Measurements from ENCODE around the gene AP4M1. TPM values are rescaled to one million over a fixed set of nuclear protein-coding genes. Genes with fewer than 3 reads are reported as not detected.
A peak's percentile ranks its signal among the peaks of the same experiment; 100 is the strongest.

Gene AP4M1
- total and polyA plus RNA-seq, 9 of the 15 experiments (the other 6 are each of a cell fraction or from before 2014, with no cell fraction given) = 1.3 to 30.9 (median 14.1) TPM

GRCh38 chr7:100088095-100088620 is 13.3 kb upstream of the AP4M1 start:
- CTCF ChIA-PET (ENCODE audit: low intra/inter-chr PET ratio) = interaction anchor here (0.6 kb wide), 1 partner anchor 45 kb away, joined by 3 read pairs; no protein-coding TSS in a partner anchor
- FAIRE-seq = no peak
- POLR2A ChIA-PET = interaction anchor here (0.7 to 7.9 kb wide), 5 partner anchors 9 to 593 kb away, joined by 3 to 115 read pairs (median 3); partner anchors contain the start of genes AP4M1 and MCM7
- no peak for TF ChIP-seq ETS1 (conservative IDR thresholded peaks at IDR 0.05; ENCODE audit: control insufficient read depth, low read depth, low read length)
- peak; percentile 28; the same call in 1 of the 2 replicates for TF ChIP-seq REST (IDR thresholded peaks at IDR 0.05; ENCODE audit: borderline replicate concordance)
- no peak for TF ChIP-seq REST (CRISPR knock-in tag; IDR thresholded peaks at IDR 0.05; ENCODE audit: low read depth)
- 0 out of 2 replicates have a peak, but pooled peaks have one; percentile 29 for TF ChIP-seq SREBF2 (CRISPR knock-in tag; IDR thresholded peaks at IDR 0.05)
- TF ChIP-seq TAF15 (IDR thresholded peaks at IDR 0.05; ENCODE audit: low read depth, low read length) = no peak
- TF ChIP-seq ZNF311 (CRISPR knock-in tag; IDR thresholded peaks at IDR 0.05) = no peak
- 0 out of 2 replicates have a peak, but pooled peaks have one; percentile 26 for TF ChIP-seq GATA2 (CRISPR knock-in tag; IDR thresholded peaks at IDR 0.05)
- peak; percentile 69 for TF ChIP-seq BCOR (IDR thresholded peaks at IDR 0.05)
- peak; percentile 94 for TF ChIP-seq THRAP3 (IDR thresholded peaks at IDR 0.05; ENCODE audit: borderline replicate concordance)
- TF ChIP-seq ZSCAN32 (CRISPR knock-in tag; IDR thresholded peaks at IDR 0.05) = no peak
- TF ChIP-seq ZC3H4 (CRISPR knock-in tag; IDR thresholded peaks at IDR 0.05; ENCODE audit: borderline replicate concordance) = peak; percentile 78; the same call in 1 of the 2 replicates
- peak; percentile 19 for TF ChIP-seq RBM25 (IDR thresholded peaks at IDR 0.05; ENCODE audit: low read depth, low read length, severe bottlenecking)

More at GRCh38 chr7:100088095-100088620, 13.3 kb upstream of the AP4M1 start:
- Histone ChIP-seq H2AFZ (ENCODE audit: low read depth, low read length) (peak overlapping the region; percentile 93), H3K9me1 (ENCODE audit: control insufficient read depth, insufficient read depth, low read length) (no peaks in the 10 kb centered on the region), H4K20me1 (replicated peaks; ENCODE audit: control insufficient read depth, insufficient read depth, low read length) (peaks cover 13% of the 10 kb centered on the region; the same call in 1 of the 2 replicates), H3K36me3 (ENCODE audit: control insufficient read depth, insufficient read depth, low read length) (peaks cover 34% of the 10 kb centered on the region), H3K79me2 (ENCODE audit: control insufficient read depth, insufficient read depth, low read length) (peaks cover 19% of the 10 kb centered on the region), H3K9me3 (replicated peaks; ENCODE audit: control insufficient read depth, insufficient read depth, low read depth, low read length) (no peaks in the 10 kb centered on the region), H3K9ac (ENCODE audit: insufficient read depth in 1 of 2, low read depth in 2 of 2, low read length in 2 of 2) (peak overlapping the region; percentile 96 to 97), H3K4me1 (replicated peaks in 1 of 2; ENCODE audit: control insufficient read depth in 2 of 2, insufficient read depth in 2 of 2, low read length in 2 of 2) (peaks cover 26 to 28% of the 10 kb centered on the region in 2 experiments), H3K27me3 (ENCODE audit: control insufficient read depth in 2 of 2, insufficient read depth in 2 of 2, low read length in 2 of 2) (no peaks in the 10 kb centered on the region), H3K4me2 (ENCODE audit: insufficient read depth, low read length) (peak overlapping the region; percentile 96), H3K4me3 (peak overlapping the region; percentile 87), H3K27ac (ENCODE audit: extremely low read depth, low read depth, low read length) (peak overlapping the region; percentile 97)
- intact Hi-C loops (cut with micrococcal nuclease) = no loop called here
- BruUV-seq (replicated peaks) = TSS peak; percentile 39
- DNase-seq (ENCODE audit: extremely low read depth in 1 of 4, low spot score in 3 of 4) (no peak), ATAC-seq (no peak; the same call in 2 of the 3 replicates)
- in situ Hi-C loops (cut with MboI) = no loop called here
- 72% methylated on average over 11 of the region's 11 CpGs for WGBS (ENCODE audit: insufficient coverage, low coverage, missing lambda C conversion rate)

All from K562 (cell line).